GM12801 (cell line): ENCODE data around the gene RNF5.

Experiments used
- CTCF ChIP-seq: IDR thresholded peaks from one replicate; pipeline ENCODE4 v1.5.1; 2011; ENCODE audit warnings: control low read depth; ENCODE audit not compliant: insufficient read length; ENCODE audit errors: extremely low read depth

The RNF5 gene

GRCh38 chr6:32149932-32150870 lies 28.0 kb upstream of the RNF5 start:
- TF ChIP-seq CTCF, result no peak

- TF ChIP-seq CTCF, result no peak
Observed at GRCh38 chr6:32151181-32151862, 26.9 kb upstream of the RNF5 start.

- no peak for TF ChIP-seq CTCF
Observed at GRCh38 chr6:32151863-32152768, 26.1 kb upstream of the RNF5 start, which contains the start of gene PRRT1. Gene PRRT1 (minus strand): TSS chr6:32151939. CDS start chr6:32151827, 112 bp downstream.

- no peak for TF ChIP-seq CTCF
Observed at GRCh38 chr6:32152769-32153563, 25.2 kb upstream of the RNF5 start.

- TF ChIP-seq CTCF, result no peak
Observed at GRCh38 chr6:32153564-32154513, 24.4 kb upstream of the RNF5 start, which contains the start of gene PPT2. Gene PPT2 (plus strand): TSS chr6:32154141. CDS start chr6:32154595, 454 bp downstream.
